Hematopoietic multipotent progenitor cell treated with erythropoietin and hydrocortisone succinate and interleukin-3 and kit ligand, for 8 days (in vitro differentiated cells): ENCODE data around the gene CRACR2B.
A peak's percentile ranks its signal among the peaks of the same experiment; 100 is the strongest.

ENCODE experiments used
- DNase-seq: peaks from one replicate; pipeline ENCODE4 v3.0.0-alpha.2; 2015

The CRACR2B gene

GRCh38 chr11:811446-812245 lies 16.1 kb upstream of the CRACR2B start:
- peak; percentile 57 for DNase-seq

- no peak for DNase-seq
Measured at GRCh38 chr11:812390-812789, 15.3 kb upstream of the CRACR2B start.

GRCh38 chr11:813072-813455 lies 14.7 kb upstream of the CRACR2B start:
- no peak for DNase-seq

GRCh38 chr11:813456-814096 lies 14.1 kb upstream of the CRACR2B start:
- no peak for DNase-seq

GRCh38 chr11:815675-816432 lies 11.9 kb upstream of the CRACR2B start:
- no peak for DNase-seq

GRCh38 chr11:816433-816779 lies 11.3 kb upstream of the CRACR2B start:
- no peak for DNase-seq

- no peak for DNase-seq
Measured at GRCh38 chr11:818396-819128, 9.2 kb upstream of the CRACR2B start, which contains the start of gene PNPLA2. PNPLA2 (plus strand) TSS chr11:818914; CDS start chr11:819719, 805 bp downstream.

GRCh38 chr11:819129-819931 lies 8.4 kb upstream of the CRACR2B start:
- peak; percentile 87 for DNase-seq

- peak; percentile 96 for DNase-seq
Measured at GRCh38 chr11:819943-820649, 7.6 kb upstream of the CRACR2B start.

- no peak for DNase-seq
Measured at GRCh38 chr11:820655-821511, 6.8 kb upstream of the CRACR2B start.

- no peak for DNase-seq
Measured at GRCh38 chr11:821512-822371, 6.0 kb upstream of the CRACR2B start.

- no peak for DNase-seq
Measured at GRCh38 chr11:823441-824291, 4.1 kb upstream of the CRACR2B start.

- DNase-seq, result no peak
Measured at GRCh38 chr11:824292-824880, 3.3 kb upstream of the CRACR2B start.

- DNase-seq, result no peak
Measured at GRCh38 chr11:824942-825341, 2.8 kb upstream of the CRACR2B start.

- DNase-seq, result no peak
Measured at GRCh38 chr11:825366-826226, 2.1 kb upstream of the CRACR2B start.

GRCh38 chr11:826227-826621 lies 1.5 kb upstream of the CRACR2B start:
- no peak for DNase-seq

- DNase-seq, result peak; percentile 11
Measured at GRCh38 chr11:826836-827145, 928 bp upstream of the CRACR2B start.
